Lung (tissue), 12 donors: Measurements from ENCODE around the gene GLIPR1L1. TPM values are rescaled to one million over a fixed set of nuclear protein-coding genes. Genes with fewer than 3 reads are reported as not detected.

Experiments
- ATAC-seq: fragments of 200-7000 bp; cut with Tn5 transposase; one replicate; pipeline ENCODE4 v1.9.1; 2020; ENCODE audit warnings: moderate number of reproducible peaks; ENCODE audit not compliant: insufficient read depth, low FRiP score
- DNase-seq, 3 donors: peaks; one replicate each; pipeline ENCODE4 v3.0.0-alpha.2; 2013 to 2017
- H3K27ac ChIP-seq, 2 donors: one replicate each; pipeline ENCODE4 v1.5.1; 2013; ENCODE audit warnings: mild to moderate bottlenecking in 2 of 2, moderate library complexity in 2 of 2, control low read depth in 1 of 2, inconsistent platforms in 1 of 2, low read depth in 1 of 2, low read length in 1 of 2
- H3K27me3 ChIP-seq, 3 donors: one replicate each; pipeline ENCODE4 v1.5.1; 2013; ENCODE audit warnings: low read length in 2 of 3; ENCODE audit not compliant: control insufficient read depth in 3 of 3, insufficient read depth in 3 of 3
- H3K36me3 ChIP-seq, 4 donors: one replicate each; pipeline ENCODE4 v1.5.1; 2013; ENCODE audit warnings: low read length in 4 of 4, mild to moderate bottlenecking in 1 of 4, moderate library complexity in 1 of 4; ENCODE audit not compliant: control insufficient read depth in 4 of 4, insufficient read depth in 4 of 4
- H3K4me1 ChIP-seq, 5 donors: one replicate each; pipeline ENCODE4 v1.5.1; 2013; ENCODE audit warnings: low read length in 5 of 5, mild to moderate bottlenecking in 2 of 5, moderate library complexity in 1 of 5; ENCODE audit not compliant: control insufficient read depth in 5 of 5, insufficient read depth in 5 of 5
- H3K4me3 ChIP-seq: one replicate; pipeline ENCODE4 v1.5.1; 2013; ENCODE audit warnings: mild to moderate bottlenecking, control low read depth, moderate library complexity
- H3K9ac ChIP-seq, 2 donors: one replicate each; pipeline ENCODE4 v1.5.1; 2013; ENCODE audit warnings: low read length in 2 of 2, control low read depth in 1 of 2; ENCODE audit not compliant: insufficient read depth in 1 of 2
- H3K9me3 ChIP-seq, 4 donors: one replicate each; pipeline ENCODE4 v1.5.1; 2013; ENCODE audit warnings: low read length in 3 of 4, mild to moderate bottlenecking in 1 of 4, moderate library complexity in 1 of 4; ENCODE audit not compliant: control insufficient read depth in 4 of 4, insufficient read depth in 3 of 4
- WGBS, 2 donors: extraction: QIAGEN DNeasy Blood & Tissue Kit; methylation state at CpG; one replicate each; pipeline ENCODE4 v1.1.7; 2013; 5-methylcytosine and 5-hydroxymethylcytosine counted together
- polyA plus RNA-seq, 2 donors: library from polyadenylated mRNA; stranded (reverse); fragments of 200-250 nt; gene quantifications; one replicate each; pipeline ENCODE4 v1.2.1, GENCODE V29; 2013
- total RNA-seq, 2 donors: library from RNA; depleted of rRNA in 1 of 2; stranded (reverse); fragments of >200 nt in 1 of 2; gene quantifications; one replicate each; pipeline ENCODE4 v1.2.1, GENCODE V29; 2014 to 2021
- TF ChIP-seq, protein P1 (sequence below): IDR thresholded peaks from 2 replicates; pipeline ENCODE4 v1.5.1; 2012; ENCODE audit warnings: mild to moderate bottlenecking; ENCODE audit errors: control extremely low read depth, extremely low read depth
- donor health status: control.
- donor health status: control.
- donor health status: Bipolar disorder and iron deficiency.
- donor health status: healthy.
- donor health status: DM: yes; HTN: yes; CAD: no.

Gene GLIPR1L1
- total and polyA plus RNA-seq, 4 donors, result not detected

DNA sequence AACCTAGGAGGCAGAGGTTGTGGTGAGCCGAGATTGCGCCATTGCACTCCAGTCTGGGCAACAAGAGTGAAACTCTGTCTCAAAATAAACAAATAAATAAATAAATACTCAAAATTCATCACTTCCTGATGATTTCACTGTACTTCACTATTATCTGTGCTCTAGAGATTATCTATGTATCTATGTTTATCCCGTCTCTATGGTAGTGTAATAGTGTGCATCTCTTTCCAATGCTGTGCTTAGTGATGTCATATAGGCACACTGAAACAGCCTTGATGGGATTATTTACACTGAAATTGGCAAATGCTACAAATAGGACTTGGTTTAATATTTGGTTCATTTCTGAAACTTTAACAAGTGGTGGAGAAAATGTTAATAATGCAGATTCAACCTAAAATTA lies 10.8 kb upstream of the GLIPR1L1 start:
- H3K9me3 ChIP-seq, result peaks cover 0 to 2% (median 0%) of the 10 kb centered on the region in 4 donors
- TF ChIP-seq, protein P1, sequence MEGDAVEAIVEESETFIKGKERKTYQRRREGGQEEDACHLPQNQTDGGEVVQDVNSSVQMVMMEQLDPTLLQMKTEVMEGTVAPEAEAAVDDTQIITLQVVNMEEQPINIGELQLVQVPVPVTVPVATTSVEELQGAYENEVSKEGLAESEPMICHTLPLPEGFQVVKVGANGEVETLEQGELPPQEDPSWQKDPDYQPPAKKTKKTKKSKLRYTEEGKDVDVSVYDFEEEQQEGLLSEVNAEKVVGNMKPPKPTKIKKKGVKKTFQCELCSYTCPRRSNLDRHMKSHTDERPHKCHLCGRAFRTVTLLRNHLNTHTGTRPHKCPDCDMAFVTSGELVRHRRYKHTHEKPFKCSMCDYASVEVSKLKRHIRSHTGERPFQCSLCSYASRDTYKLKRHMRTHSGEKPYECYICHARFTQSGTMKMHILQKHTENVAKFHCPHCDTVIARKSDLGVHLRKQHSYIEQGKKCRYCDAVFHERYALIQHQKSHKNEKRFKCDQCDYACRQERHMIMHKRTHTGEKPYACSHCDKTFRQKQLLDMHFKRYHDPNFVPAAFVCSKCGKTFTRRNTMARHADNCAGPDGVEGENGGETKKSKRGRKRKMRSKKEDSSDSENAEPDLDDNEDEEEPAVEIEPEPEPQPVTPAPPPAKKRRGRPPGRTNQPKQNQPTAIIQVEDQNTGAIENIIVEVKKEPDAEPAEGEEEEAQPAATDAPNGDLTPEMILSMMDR, result no peak
- H3K27me3 ChIP-seq, result no peaks in the 10 kb centered on the region
- ATAC-seq, result no peak
- no peak overlapping the region for H3K27ac ChIP-seq
- no peaks in the 10 kb centered on the region for H3K4me1 ChIP-seq
- H3K9ac ChIP-seq, result no peak overlapping the region
- no peak overlapping the region for H3K4me3 ChIP-seq
- WGBS, 2 donors, result 84 to 91% methylated on average over 3 of the region's 3 CpGs
- no peaks in the 10 kb centered on the region for H3K36me3 ChIP-seq
- DNase-seq, result no peak

DNA sequence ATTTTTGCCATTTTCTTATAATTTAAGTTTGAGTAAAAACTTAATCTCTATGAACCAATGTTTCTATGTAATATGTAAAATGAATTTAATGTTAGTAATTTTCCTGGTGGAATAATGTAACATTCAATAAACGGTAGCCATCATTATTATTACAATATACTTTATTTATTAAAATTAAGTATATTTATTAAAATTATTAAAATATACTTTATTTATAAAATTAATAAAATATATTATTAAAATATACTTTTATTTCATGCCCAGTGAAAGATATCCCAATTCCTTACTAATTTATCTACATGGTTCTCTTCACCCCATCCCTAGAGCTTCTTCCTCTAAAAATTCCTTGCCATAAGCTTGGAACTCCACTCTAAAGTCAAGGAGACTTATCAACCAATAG lies 6.8 kb upstream of the GLIPR1L1 start:
- TF ChIP-seq, protein P1, result no peak
- no peaks in the 10 kb centered on the region for H3K27me3 ChIP-seq
- H3K27ac ChIP-seq, result no peak overlapping the region
- no peaks in the 10 kb centered on the region for H3K36me3 ChIP-seq
- WGBS, 2 donors, result 88 to 91% methylated on average over 1 of the region's 1 CpG
- H3K9me3 ChIP-seq, result no peaks in the 10 kb centered on the region
- DNase-seq, result no peak
- ATAC-seq, result no peak
- no peak overlapping the region for H3K9ac ChIP-seq
- peaks cover 0 to 5% (median 0%) of the 10 kb centered on the region in 5 donors for H3K4me1 ChIP-seq
- H3K4me3 ChIP-seq, result no peak overlapping the region

DNA sequence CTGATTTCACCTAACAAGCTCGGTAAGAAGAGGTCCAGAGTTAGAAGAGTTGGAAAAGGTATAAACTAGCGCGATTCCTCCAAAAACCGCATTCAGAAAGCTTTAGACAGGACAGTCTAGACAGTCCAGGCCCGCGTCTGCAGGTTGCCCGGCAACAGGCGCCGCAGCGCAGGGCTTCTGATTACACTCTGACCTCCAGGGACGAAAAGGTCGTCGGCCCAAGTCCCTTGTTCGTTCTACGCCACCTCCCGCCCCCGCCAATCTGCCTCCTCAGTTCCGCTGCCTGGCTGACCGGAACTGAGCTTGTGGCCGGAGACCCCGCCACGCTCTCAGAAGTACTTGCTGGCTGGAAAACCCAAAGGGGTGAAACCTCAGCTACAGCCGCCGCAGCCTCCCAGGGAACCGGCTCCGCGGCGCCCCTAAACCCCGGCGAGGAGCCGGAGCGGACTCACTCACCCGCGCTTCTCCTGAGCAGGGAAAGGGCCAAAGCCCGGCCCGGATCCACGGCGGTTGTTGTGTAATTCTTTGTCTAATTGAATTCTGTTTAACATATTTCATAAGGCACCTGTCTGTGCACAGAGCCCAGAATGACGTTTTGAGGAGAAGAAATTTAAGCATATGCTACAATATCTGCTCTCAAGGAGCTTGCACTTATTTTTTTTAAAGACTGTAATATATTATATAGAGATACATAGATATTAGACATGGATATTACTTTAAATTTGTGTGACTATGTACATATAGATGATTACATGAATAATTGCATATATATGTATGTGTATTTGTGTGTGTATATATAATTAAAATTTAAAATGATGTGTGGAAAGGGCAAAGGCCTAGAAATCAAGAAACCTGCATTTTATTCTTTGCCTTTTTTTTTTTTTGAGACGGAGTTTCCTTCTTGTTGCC lies 4.3 kb upstream of the GLIPR1L1 start, which contains the start of gene CAPS2:
Gene CAPS2, minus strand, starts transcription at position 407 of the 909 bp plus-strand sequence. CDS start 3,826 bp downstream, outside the sequence.
- TF ChIP-seq, protein P1, result no peak
- Histone ChIP-seq H3K27me3 (peaks cover 0 to 15% (median 9%) of the 10 kb centered on the region in 3 donors), H3K9me3 (no peaks in the 10 kb centered on the region), H3K36me3 (no peaks in the 10 kb centered on the region), H3K4me1 (peaks cover 0 to 5% (median 0%) of the 10 kb centered on the region in 5 donors), H3K9ac (peak within 1 kb of the TSS; percentile 57 to 62), H3K4me3 (peak within 1 kb of the TSS; percentile 56), H3K27ac (peak within 1 kb of the TSS; percentile 61 to 77)
- DNase-seq (peak; percentile 86 to 90 (median 87)), ATAC-seq (peak; percentile 98)
- WGBS, 2 donors, result 2 to 3% methylated on average over 40 of the region's 40 CpGs
